Hematopoietic multipotent progenitor cell (in vitro differentiated cells): ENCODE data around the gene SIN3A. TPM values are rescaled to one million over a fixed set of nuclear protein-coding genes. Genes with fewer than 3 reads are reported as not detected.
A peak's percentile ranks its signal among the peaks of the same experiment; 100 is the strongest.
"Not testable (repeated sequence)": the region's sequence is repeated elsewhere in the genome, so short reads cannot be mapped to it uniquely, and the experiment has no call there.

Experiments used
- DNase-seq, 3 donors: peaks; one replicate each; pipeline ENCODE4 v3.0.0-alpha.2; 2011 to 2015; ENCODE audit warnings: low read depth in 2 of 3, low spot score in 2 of 3
- total RNA-seq: library from RNA; depleted of rRNA; stranded (reverse); fragments of >200 nt; gene quantifications from one replicate; pipeline ENCODE4 v1.2.3, GENCODE V29; 2012

SIN3A gene
- total RNA-seq, result 71.4 TPM

- peak; percentile 92 to 100 (median 100) for DNase-seq
Observed at GRCh38 chr15:75451674-75452363, at the start of gene SIN3A. SIN3A (minus strand) TSS chr15:75451690; CDS start chr15:75430375, 21,315 bp downstream.

GRCh38 chr15:75493732-75494131 is 42.2 kb upstream of the SIN3A start:
- no peak for DNase-seq

GRCh38 chr15:75483961-75484360 is 32.5 kb upstream of the SIN3A start:
- DNase-seq, result no peak

GRCh38 chr15:75483556-75483955 is 32.1 kb upstream of the SIN3A start:
- DNase-seq, result not testable (repeated sequence)

- DNase-seq, result no peak
Observed at GRCh38 chr15:75483106-75483505, 31.6 kb upstream of the SIN3A start.

- DNase-seq, result not testable (repeated sequence)
Observed at GRCh38 chr15:75480463-75480862, 29.0 kb upstream of the SIN3A start.

GRCh38 chr15:75479670-75480069 is 28.2 kb upstream of the SIN3A start:
- DNase-seq, result no peak

- DNase-seq, result not testable (repeated sequence)
Observed at GRCh38 chr15:75477094-75477493, 25.6 kb upstream of the SIN3A start.

- DNase-seq, result no peak
Observed at GRCh38 chr15:75468913-75469598, 17.6 kb upstream of the SIN3A start.

- no peak for DNase-seq
Observed at GRCh38 chr15:75460646-75461045, 9.2 kb upstream of the SIN3A start.

GRCh38 chr15:75459581-75459980 is 8.1 kb upstream of the SIN3A start:
- DNase-seq, result no peak

GRCh38 chr15:75456710-75457109 is 5.2 kb upstream of the SIN3A start:
- peak in 1 of 3 donors; percentile 7 for DNase-seq

GRCh38 chr15:75455982-75456531 is 4.6 kb upstream of the SIN3A start:
- DNase-seq, result peak in 2 of 3 donors; percentile 49 to 59

- DNase-seq, result peak; percentile 62 to 92 (median 87)
Observed at GRCh38 chr15:75455424-75455981, 4.0 kb upstream of the SIN3A start.

GRCh38 chr15:75454471-75455378 is 3.2 kb upstream of the SIN3A start:
- peak; percentile 67 to 84 (median 83) for DNase-seq

GRCh38 chr15:75453703-75454470 is 2.4 kb upstream of the SIN3A start:
- DNase-seq, result peak; percentile 95 to 100 (median 100)

- DNase-seq, result peak; percentile 24 to 70 (median 49)
Observed at GRCh38 chr15:75452865-75453702, 1.6 kb upstream of the SIN3A start.

GRCh38 chr15:75452364-75452864 is 924 bp upstream of the SIN3A start:
- DNase-seq, result peak; percentile 50 to 88 (median 78)
